Forelimb muscle (tissue), 1 donor: ENCODE measurements around the gene NME7. TPM values are rescaled to one million over a fixed set of nuclear protein-coding genes. Genes with fewer than 3 reads are reported as not detected.
"Not testable (repeated sequence)": the region's sequence is repeated elsewhere in the genome, so short reads cannot be mapped to it uniquely, and the experiment has no call there.

Experiments
- DNase-seq: peaks from one replicate; pipeline ENCODE4 v3.0.0-alpha.2; 2013; ENCODE audit warnings: low read depth
- polyA plus RNA-seq: library from polyadenylated mRNA; unstranded; fragments of 120-200 nt; gene quantifications from one replicate; pipeline ENCODE4 v1.2.1, GENCODE V29; 2013; ENCODE audit not compliant: insufficient read length

Gene NME7
- polyA plus RNA-seq, 1 donor: 15.7 TPM

DNA sequence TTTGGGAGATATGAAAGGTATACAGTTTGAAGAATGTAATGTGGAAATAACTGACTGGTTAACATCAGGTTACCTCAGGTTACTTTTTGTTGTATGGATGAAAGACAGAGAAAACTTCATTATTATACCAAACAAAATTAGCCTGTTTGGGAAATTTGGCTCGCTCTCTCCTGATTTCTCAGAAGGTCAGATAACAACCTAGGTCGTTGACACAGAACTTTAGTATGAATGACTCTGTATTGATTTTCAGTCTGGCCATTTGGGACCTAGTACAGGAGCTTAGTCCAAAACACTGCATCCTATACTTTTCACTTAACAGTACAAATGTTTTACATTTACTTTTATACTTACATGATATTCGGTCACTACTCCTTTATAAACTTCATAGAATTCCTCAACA, 132.8 kb downstream of the NME7 start:
- no peak for DNase-seq

DNA sequence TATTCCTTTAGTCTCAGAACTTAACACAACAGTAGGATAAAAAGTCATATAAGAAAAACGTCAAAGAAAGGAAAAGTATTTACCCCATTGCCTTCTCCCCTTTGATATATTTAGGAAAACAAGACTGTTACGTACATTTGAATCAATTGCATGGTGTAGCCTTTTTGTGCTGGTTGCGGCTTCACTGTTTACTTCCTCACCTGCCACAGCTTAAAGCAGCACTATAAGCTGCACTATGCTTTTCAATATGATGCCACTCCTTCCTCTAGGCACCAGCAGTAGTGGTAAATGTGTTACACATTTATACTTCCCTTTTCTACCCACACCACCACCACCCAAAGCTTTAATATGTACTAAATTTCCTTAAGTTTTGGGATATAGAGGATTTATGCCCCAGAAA, 150.0 kb downstream of the NME7 start:
- no peak for DNase-seq

DNA sequence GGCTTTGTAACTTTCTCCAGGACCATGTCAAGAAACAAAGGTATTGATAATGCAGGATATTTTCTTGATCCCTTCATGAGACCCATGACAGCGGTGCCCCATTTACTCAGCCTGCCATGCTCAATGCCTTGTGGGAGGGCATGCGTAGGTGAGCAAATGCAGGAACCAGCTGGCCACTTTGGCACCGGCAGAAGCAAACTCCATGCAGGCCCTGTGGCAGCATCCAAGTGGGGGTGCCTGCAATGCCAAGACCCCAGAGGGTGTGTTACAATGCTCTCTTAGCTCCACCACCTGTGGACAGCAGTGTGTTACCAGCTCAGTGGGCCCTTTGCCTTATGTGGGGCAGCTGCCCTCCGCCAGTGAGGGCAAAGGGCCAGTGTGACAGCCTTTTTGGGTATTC, 153.0 kb downstream of the NME7 start:
- no peak for DNase-seq

DNA sequence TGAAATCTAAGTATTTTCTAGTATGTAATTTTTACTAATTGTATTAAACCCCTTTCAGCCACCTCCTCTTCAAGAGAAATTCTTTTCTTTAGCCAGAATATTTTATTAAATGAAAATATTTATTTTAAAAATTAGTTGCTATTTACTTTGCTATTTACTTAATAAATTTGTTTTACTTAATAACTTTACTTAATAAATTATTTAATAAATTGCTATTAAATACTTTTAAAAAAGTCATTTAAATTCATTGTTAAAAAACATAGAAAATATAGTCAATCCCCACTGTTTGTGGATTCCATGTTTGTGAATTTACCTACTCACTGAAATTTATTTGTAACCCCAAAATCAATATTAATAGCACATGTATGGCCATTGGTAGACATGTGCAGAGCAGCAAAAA, 155.5 kb downstream of the NME7 start:
- no peak for DNase-seq

DNA sequence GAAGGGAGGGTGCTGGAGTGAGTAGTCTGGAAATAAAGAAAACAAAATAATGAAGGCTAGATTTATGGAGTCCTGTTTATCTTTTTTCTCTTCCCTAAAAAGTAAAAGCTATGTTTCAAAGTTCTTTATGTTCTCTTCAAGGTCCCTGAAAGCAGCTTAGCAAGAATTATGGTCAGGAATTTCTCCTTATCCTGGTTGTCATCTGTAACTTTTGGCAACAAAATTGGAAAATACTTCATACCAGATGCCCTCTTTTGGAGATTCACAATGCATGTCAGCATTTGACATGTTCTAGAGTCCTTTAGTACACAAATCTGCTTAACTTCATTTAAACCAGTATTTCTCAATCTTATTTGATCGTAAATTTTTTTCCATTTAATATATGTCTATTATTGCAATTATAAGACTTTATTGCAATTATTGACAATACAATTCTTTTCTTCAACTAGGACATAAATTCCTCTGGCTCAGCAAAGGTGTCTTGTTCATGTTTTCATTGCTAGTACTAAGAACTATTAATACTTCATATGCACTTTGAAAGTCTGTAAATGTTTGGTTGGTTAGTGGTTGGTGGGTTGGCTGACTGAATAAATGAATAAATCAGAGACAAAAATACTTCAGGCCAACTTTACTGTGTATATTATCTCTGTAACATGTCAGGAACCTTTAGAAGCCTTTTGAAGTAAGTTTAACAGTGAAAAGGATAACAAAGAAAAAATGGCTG, 159.6 kb downstream of the NME7 start:
- DNase-seq: no peak

DNA sequence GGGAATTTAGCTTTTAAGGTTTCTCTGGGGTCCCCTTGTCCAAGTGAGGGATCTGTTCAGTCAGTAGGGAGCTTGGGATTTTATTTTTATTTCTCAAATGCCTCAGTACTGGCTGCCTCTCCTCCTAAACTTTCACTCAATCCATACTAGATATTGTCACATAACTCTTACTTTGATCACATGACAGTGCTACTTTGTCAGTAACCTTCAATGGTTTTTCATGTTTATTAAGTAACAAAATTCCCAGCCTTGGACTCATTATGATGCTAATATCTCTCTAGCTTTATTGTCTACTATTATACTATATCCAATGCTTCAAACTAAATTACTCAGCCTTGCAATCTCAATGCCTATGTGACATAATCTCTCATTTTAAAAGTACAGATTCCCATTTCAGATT, 163.4 kb downstream of the NME7 start:
- no peak for DNase-seq

DNA sequence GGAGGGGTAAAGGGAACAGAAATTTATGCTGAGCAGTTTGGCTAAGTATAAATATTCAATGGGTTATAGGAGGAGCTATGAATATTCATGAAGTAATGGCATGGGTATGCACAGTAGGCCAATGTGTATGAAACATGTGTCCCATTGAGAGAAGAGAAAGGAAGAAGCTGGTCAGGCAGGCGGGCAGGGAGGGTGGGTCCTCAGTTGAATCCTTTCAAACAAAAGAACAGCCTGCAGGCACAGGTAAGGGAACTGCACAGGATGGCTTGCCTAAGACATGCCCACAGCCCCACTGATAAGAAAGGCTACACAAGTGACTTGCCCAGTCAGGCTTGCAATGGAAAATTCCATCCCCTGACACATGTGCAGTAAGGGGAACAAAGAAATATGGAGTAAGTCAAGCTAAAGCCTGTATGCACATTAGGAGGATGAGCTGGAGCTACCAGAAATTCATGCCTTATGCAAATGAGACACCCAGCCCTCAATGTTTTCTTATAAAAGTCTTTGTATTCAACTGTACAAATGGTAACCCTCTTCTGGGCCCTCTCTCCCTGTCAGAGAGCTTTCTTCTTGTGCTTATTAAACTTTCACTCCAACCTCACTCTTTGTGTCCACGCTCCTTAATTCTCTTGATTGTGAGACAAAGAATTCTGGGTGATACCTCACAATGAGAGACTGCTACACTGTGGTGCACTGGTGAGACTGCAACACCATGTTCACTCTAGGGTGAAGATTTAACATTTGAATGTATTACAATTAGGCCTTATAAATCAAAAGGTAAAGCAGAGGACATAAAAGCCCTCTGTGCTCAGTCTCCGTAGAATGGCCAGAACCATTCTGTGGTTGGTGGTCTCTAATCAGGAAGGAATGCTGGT, 164.6 kb downstream of the NME7 start:
- no peak for DNase-seq

DNA sequence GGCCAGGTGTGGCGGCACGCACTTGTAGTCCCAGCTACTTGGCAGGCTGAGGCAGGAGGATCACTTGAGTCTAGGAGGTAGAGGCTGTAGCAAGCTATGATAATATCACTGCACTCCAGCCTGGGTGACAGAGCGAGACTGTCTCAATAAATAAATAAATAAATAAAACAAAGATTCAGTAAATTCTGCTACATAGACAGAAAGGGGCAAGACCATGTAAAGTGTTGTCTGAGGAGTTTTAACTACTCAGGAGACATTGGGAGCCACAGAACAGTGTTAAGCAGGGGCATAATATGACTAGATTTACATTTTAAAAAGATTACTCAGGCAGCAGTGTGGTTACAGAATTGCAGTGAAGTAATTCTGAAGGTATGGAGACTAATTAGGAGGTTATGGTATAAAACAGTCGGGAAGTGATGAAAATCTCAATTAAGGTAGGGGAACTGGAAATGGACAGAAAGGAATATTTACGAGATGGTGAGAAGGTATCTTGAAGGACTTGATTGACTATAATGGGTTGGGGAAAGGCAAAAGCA, 166.4 kb downstream of the NME7 start:
- DNase-seq: no peak

DNA sequence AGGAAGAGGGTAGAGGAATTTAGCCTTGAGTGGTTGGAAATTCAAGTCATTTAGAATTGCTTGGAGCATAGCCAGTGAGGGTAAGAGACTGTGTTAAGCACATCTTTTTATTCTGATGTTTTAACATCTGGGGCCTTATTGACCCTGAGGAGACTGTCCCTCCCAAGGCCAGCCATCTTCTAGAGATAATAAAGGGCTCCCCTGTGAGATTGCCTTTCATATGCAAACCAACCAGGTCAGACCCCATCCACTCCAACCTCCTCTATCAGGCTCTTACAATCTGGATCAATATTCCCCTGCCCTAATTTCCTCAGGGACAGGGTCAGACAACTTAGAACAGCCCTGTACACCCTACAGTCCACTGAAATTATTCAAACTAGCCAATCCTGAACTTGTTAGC, 167.3 kb downstream of the NME7 start:
- no peak for DNase-seq

DNA sequence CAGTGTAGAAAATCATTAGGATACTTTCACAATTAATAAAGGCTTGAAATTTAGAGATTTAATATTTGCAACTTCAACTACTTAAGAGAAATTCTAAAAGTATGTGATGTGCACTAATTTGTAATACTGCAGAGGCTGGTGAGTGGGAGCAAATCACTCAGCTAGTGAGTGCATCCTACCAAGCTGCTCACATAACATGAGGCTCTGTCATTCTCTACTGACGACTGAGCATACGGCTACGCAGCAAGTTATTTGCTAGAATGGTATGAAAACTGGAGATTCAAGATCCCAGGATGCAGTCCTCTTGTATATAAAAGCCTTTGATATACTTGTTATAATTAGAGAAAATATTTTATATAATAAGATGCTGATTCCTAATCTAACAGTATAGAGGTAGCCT, 171.0 kb downstream of the NME7 start:
- no peak for DNase-seq

DNA sequence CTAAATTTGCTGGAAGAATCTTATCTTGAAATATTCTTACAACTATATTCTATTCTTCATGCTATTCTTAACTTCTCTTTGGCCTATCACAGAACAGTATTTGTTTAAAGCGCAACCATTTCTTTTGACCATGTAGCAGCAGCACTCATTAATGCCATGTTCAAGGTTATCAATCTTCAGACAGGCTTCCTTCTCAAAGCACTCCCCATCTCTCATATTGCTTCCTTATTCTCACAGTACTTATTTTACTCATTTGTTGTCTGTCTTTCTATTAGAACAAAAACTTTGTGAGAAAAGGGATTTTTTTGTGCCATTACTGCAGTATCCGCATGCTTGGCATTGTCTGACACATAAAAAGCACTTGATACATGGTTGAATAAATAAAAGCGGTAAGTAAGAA, 171.4 kb downstream of the NME7 start:
- no peak for DNase-seq

DNA sequence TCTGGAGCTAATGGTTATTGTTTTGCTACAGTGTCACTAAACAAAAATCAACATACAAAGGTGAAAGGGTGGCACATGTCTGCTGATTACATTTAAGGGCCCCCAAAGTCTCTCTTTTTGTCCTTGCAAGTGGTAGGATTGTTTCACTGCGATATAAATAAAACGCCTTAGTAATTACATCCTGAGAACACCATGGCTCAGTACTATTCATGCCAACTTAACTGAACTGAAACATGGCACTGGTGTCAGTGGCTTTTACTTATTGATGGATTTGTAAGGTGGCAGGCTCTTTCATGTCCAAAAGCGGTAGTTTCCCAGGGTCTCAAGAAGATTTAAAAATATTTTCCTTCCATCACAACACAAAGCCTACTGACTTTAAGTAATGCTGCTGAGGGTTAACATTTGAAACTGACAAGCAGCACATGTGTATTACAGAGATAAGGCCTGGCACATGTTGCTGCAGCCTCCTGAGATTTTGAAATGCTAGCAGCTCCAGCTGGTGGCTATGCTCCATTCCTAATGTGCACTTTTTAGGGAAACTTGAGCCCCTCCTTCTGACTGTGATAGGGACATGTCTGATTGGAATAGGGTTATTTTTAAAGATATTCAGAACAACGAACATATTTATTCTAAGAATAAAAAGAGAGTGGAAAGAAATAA, 174.3 kb downstream of the NME7 start:
- no peak for DNase-seq

DNA sequence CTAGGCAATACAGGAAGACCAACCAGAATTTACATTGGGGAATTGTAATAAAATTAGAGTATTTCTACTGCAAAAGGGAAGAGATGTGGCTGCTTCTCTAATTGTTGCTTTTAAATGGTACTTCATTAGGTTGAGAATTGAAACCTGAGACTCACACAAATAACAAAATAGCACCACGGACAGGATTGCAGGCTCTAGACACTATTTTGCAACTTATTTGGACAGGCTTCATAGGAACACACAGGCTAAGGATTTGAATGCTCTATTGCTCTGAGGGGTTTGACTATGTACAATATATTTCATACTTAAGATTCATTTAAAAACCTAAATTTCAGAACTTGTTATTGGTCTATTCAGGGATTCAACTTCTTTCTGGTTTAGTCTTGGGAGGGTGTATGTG, 181.5 kb downstream of the NME7 start:
- DNase-seq: no peak

DNA sequence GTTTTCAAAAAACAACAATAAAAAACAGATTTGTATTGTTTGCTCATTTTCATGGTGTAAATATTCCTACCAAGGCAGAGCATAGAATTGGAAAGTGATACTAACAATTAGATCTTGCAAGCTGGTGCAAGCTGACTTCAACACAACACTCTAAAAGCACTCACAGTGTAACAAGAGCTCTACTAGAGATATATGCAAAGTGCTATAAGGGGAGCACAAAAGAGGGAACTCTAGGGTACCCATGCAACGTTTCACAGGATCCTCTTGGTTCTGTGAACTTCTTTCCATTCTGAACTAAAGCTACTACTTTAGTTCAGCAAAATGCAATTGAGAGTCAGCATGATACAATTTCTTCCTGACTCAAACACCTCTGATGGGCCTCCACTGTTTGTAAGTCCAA, 182.8 kb downstream of the NME7 start:
- no peak for DNase-seq

DNA sequence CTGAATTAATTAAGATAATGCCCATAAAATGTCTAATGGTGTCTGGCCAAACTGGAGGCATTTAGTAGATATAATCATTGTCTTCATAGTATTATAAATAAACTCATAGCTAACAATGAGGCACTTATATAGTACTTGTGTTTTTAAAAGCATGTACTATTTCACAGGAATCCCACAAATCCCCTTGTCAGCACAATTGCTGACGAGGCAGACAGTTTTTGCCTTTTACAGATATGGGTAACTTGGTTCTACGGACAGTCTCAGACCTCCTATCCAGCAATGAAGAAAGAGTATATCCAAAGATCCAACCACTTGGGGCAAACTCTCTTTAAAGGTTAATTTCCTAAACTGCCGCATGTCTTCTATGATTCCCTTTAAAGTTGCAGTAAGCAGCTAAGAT, 187.4 kb downstream of the NME7 start:
- DNase-seq: no peak

DNA sequence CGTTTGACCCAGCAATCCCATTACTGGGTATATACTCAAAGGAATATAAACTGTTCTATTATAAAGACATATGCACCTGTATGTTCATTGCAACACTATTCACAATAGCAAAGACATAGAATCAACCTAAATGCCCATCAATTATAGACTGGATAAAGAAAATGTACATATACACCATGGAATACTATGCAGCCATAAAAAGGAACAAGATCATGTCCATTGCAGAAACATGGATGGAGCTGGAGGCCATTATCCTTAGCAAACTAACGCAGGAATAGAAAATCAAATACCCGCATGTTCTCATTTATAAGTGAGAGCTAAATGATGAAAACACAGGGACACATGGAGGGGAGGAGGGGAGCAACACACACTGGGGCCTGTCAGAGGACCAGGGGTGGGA, 188.2 kb downstream of the NME7 start:
- DNase-seq: not testable (repeated sequence)

DNA sequence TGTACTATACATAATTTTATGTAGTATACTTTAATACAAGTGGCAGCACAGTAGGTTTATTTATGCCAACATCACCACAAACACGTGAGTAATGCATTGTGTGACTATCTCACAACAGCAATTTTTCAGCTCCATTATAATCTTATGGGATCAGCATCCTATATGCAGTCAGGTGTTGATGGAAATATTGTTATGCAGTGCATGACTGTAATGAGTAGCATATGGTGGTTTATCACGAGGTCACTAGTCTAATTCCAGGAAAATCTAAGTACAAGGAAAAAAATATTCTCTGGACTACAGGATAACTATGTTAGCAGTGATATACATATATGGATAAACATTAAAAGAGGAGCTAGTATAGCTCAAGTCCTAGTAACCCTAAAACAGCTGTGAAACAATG, 192.1 kb downstream of the NME7 start:
- DNase-seq: peak; percentile 24

DNA sequence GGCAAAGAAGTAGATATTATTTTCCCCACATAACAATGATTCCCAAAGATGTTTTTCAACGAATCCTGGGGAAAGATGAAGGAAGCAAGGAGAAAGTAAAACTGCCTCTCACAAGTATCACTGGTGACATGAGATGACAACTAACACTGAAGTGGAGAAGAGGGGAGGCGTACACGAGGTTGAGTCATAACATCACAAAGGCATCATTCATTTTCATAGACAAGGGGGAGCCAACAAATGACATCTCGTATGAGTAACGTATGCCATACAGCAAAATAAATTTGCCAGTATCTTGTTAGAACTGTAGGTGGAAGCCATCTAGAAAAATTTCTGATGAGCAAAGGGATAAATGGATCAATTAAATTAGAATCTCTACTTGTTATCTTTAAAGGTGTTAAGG, 204.5 kb downstream of the NME7 start:
- no peak for DNase-seq

DNA sequence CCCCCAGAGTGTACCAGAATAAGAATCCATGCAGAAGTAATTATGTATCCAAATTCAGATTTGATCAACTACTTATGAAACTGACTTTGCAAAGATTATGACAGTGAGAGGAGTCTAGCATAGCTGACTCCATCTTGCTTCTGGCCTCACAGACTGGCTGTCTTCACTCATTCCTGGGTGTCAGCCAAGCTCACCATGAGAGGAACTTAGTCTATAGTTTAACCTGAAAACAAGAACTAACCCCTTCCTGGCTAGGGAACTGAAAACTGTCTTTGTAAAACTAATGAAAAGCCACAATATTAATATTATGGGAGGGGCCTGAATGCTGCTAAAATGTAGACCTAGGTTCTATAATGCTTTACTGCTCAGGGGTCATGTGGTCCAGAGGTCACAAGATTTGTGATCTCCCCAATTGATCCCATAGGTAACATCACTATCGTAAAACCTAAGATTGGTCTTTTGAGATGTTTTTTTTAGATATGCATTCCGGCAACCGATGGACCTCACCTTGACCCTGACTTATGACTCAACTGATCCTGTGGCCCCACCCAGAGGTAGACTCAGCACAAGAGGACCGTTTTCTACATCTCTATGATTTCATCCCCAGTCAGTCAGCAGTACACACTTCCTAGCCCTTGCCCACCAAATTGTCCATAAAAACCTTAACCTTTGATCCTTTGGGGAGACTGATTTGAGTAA, 206.0 kb downstream of the NME7 start:
- no peak for DNase-seq

DNA sequence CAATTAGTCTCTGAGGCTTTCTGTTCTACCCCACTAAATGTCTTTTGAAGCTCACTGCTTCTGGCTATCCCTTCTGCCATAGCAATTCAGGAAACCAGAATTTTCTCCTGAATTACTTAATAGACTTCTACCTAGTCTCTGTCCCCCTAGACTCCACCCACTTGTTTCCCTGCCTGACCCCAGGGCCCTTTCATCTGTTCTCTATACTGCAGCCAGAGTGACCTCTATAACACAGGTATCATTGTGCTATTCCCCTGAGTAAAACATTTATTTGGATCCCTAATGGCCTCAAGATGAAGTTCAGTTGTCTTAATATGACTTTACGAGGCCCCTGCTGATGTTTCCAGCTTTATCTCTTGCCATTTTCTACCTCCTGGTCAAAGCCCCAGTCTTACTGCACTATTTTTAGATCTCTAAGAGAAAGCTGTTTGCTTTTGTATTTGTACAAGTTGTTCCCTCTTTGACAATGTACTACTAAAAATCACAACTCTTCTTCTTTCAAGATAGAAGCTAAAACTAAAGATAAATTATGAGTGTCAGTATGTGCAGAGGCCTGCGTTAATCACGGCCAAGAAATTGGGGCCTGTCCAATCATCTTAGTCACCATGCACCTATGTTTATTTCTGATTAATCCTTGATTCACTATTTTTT, 206.6 kb downstream of the NME7 start:
- no peak for DNase-seq

DNA sequence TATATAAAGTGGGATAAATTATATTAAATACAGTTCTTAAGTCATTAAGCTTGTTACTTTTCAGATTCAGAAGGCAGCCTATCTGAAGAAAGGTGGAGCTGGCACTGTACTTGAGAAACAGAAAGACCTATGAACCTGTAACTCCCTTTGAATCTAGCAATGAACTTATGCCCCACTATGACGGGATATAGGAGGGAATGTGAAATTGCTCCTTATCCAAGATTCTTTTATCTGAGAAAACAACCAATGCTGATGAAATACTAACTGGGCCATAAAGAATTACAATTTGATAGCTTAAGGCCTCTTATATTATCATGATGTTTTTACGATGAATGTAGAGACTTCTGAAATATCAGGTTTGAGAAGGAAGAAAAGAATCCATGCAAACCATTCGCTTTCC, 211.0 kb downstream of the NME7 start:
- DNase-seq: no peak
